Fibroblast of villous mesenchyme (primary cell): ENCODE results near the gene DCDC2C. TPM values are rescaled to one million over a fixed set of nuclear protein-coding genes. Genes with fewer than 3 reads are reported as not detected.

Experiments used
- DNase-seq: peaks from one replicate; pipeline ENCODE4 v3.0.0-alpha.2; 2010; ENCODE audit warnings: low read depth
- H3K4me3 ChIP-seq: 2 replicates; pipeline ENCODE4 v1.5.1; 2011; ENCODE audit warnings: low read depth, mild to moderate bottlenecking, low read length
- total RNA-seq: library from RNA; depleted of rRNA; stranded (reverse); fragments of >200 nt; gene quantifications from 2 replicates; pipeline ENCODE4 v1.2.3, GENCODE V29; 2012
- TF ChIP-seq, protein P1 (sequence below): IDR thresholded peaks from 2 replicates; pipeline ENCODE4 v1.5.1; 2012; ENCODE audit warnings: low read depth, mild to moderate bottlenecking, low read length; ENCODE audit not compliant: insufficient read depth

Gene DCDC2C
- total RNA-seq, 1 donor = not detected

- DNase-seq = no peak
- no peak overlapping the region for H3K4me3 ChIP-seq
- TF ChIP-seq, protein P1, sequence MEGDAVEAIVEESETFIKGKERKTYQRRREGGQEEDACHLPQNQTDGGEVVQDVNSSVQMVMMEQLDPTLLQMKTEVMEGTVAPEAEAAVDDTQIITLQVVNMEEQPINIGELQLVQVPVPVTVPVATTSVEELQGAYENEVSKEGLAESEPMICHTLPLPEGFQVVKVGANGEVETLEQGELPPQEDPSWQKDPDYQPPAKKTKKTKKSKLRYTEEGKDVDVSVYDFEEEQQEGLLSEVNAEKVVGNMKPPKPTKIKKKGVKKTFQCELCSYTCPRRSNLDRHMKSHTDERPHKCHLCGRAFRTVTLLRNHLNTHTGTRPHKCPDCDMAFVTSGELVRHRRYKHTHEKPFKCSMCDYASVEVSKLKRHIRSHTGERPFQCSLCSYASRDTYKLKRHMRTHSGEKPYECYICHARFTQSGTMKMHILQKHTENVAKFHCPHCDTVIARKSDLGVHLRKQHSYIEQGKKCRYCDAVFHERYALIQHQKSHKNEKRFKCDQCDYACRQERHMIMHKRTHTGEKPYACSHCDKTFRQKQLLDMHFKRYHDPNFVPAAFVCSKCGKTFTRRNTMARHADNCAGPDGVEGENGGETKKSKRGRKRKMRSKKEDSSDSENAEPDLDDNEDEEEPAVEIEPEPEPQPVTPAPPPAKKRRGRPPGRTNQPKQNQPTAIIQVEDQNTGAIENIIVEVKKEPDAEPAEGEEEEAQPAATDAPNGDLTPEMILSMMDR = no peak
These were observed 72.9 kb downstream of the DCDC2C start for GRCh38 chr2:3776311-3776710.

DNA sequence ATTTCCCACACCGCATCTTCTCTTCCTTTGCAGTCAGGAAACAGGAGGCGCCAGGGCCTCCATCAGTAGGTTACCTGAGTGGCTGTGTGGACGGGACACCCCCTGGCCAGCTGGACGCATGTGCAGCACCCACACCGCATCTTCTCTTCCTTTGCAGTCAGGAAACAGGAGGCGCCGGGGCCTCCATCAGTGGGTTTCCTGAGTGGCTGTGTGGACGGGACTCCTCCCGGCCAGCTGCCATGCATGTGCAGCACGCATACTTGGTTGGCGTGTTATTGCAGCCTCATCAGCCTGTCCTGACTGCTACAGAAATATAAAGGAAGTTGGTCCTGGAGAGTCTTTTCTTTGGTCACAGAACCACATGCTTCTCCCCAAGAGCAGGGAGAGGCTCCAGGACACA lies 74.6 kb downstream of the DCDC2C start:
- no peak for DNase-seq
- TF ChIP-seq, protein P1 = no peak
- no peak overlapping the region for H3K4me3 ChIP-seq

- DNase-seq = no peak
- TF ChIP-seq, protein P1 = no peak
- no peak overlapping the region for H3K4me3 ChIP-seq
These were observed 75.6 kb downstream of the DCDC2C start for GRCh38 chr2:3778851-3779495.

DNA sequence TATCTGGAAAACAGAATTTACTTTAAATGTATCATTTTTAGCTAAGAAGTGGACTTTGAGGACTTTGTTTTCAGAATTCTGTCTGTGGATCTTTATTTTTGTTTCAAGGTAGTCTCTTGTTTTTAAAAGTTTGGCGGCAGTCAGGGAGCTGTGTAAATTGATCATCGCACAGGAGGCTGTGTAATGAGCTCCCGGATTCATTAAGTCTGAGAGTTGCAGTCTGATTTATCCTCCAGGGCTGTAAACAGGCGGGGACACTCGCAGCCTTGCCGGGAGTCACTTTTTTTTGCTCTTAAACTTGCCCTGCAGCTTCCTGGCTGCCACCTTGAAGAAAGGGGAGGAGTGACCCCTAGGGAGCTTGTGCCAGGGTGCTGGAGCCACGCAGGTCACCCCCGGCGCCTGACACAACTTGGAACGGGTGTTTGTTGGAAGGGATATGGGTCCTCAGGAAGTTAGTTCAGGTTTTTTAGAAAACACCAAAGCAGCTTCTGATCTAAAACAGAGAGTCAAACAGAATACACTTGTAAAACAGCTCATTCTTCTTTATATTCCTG lies 76.2 kb downstream of the DCDC2C start:
- H3K4me3 ChIP-seq = no peak overlapping the region
- TF ChIP-seq, protein P1 = no peak
- DNase-seq = no peak

GRCh38 chr2:3780477-3781402 lies 77.4 kb downstream of the DCDC2C start:
- TF ChIP-seq, protein P1 = peak; percentile 70
- peak; percentile 52 for DNase-seq

DNA sequence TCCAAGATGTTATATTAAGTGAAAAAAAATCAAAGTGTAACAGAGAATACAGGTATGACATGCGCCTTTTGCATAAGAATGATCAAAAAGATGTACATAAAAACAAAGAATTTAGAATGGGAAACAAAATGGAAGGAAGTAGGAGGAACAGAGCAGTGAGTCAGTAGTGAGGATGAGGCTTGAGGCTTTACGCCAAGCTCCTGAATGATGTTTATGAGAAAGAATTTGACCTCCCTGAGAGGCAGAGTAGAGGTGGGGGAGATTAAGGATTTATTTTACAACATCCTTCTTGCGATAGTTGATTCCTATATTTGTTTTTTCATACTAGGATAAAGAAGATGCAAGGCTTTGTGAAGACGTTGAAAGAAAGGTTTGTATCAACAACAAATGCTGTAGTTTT lies 81.4 kb downstream of the DCDC2C start:
- H3K4me3 ChIP-seq = no peak overlapping the region
- no peak for DNase-seq
- TF ChIP-seq, protein P1 = no peak

More at GRCh38 chr2:3780477-3781402, 77.4 kb downstream of the DCDC2C start:
- no peak overlapping the region for H3K4me3 ChIP-seq
